ENCODE measurements around the gene NFATC1. TPM values are rescaled to one million over a fixed set of nuclear protein-coding genes. Genes with fewer than 3 reads are reported as not detected.
A peak's percentile ranks its signal among the peaks of the same experiment; 100 is the strongest.

NFATC1 gene
- total RNA-seq, 2 donors from 2014 or later, result 5.2 to 5.9 TPM

DNA sequence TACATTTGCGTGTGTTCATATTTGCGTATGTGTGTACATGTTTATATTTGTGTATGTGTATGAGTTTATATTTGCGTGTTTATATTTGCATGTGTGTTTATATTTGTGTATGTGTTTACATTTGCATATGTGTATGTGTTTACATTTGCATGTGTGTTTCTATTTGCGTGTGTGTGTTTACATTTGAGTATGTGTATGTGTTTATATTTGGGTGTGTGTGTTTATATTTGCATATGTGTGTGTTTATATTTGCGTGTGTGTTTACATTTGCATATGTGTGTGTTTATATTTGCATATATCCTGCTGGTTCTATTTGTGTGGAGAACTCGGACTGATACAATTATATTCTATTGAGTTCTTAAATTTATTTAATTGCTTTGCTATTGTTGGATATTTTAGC lies 168.7 kb downstream of the NFATC1 start:
- H3K9me3 ChIP-seq, result no peaks in the 10 kb centered on the region
- ATAC-seq, result no peak
- H3K36me3 ChIP-seq (replicated peaks in 1 of 2; ENCODE audit: insufficient read depth in 1 of 2, low read depth in 2 of 2), result no peaks in the 10 kb centered on the region
- no peak for TF ChIP-seq POLR2A (IDR thresholded peaks at IDR 0.05)
- TF ChIP-seq, protein P1, sequence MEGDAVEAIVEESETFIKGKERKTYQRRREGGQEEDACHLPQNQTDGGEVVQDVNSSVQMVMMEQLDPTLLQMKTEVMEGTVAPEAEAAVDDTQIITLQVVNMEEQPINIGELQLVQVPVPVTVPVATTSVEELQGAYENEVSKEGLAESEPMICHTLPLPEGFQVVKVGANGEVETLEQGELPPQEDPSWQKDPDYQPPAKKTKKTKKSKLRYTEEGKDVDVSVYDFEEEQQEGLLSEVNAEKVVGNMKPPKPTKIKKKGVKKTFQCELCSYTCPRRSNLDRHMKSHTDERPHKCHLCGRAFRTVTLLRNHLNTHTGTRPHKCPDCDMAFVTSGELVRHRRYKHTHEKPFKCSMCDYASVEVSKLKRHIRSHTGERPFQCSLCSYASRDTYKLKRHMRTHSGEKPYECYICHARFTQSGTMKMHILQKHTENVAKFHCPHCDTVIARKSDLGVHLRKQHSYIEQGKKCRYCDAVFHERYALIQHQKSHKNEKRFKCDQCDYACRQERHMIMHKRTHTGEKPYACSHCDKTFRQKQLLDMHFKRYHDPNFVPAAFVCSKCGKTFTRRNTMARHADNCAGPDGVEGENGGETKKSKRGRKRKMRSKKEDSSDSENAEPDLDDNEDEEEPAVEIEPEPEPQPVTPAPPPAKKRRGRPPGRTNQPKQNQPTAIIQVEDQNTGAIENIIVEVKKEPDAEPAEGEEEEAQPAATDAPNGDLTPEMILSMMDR (IDR thresholded peaks at IDR 0.05), result no peak
- no peak overlapping the region for H3K27ac ChIP-seq
- H3K27me3 ChIP-seq, result peaks cover 0 to 5% of the 10 kb centered on the region in 2 donors
- DNase-seq, result no peak
- whole genome bisulfite sequencing, 2 donors, result 69 to 70% methylated on average over 6 of the region's 6 CpGs
- intact Hi-C loops (cut with DNase I), result no loop called here
- H3K4me3 ChIP-seq, result no peak overlapping the region
- no peaks in the 10 kb centered on the region for H3K4me1 ChIP-seq

DNA sequence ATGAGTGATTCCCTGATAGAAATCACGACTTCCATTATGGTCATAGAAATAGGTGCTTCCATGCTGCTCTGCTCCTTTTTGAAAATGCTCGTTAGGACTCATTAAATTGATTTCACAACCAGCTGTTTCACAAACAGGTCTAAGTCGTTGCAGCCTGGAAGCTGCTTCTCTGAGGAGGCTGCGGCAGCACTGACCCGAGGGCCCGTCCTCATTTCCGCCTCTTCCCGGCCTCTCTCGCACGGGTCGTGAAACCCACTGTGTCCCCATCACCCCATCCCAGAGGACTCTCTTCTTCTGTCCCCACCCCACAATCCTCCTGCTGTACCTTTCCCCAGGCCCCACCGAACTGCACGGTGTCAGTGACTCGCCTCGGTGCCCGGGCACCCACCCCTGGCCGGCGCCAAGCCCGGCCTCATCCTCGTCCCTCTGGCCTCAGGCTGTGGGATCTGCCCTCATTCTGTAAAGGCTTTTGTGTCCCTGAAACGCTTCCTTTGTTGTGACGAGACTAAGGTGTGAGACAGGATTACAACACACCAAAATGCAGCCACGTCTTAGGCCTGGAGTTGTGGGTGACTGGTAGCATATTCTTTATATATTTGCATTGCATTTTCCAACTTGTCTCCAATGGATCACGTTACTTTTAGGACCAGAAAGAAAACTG lies 171.2 kb downstream of the NFATC1 start:
- intact Hi-C loops (cut with DNase I), result no loop called here
- ATAC-seq (no peak), DNase-seq (peak in 1 of 4 donors; percentile 4)
- Histone ChIP-seq H3K9me3 (no peaks in the 10 kb centered on the region), H3K27me3 (peaks cover 0 to 5% of the 10 kb centered on the region in 2 donors), H3K27ac (no peak overlapping the region), H3K4me1 (no peaks in the 10 kb centered on the region), H3K36me3 (replicated peaks in 1 of 2; ENCODE audit: insufficient read depth in 1 of 2, low read depth in 2 of 2) (no peaks in the 10 kb centered on the region), H3K4me3 (no peak overlapping the region)
- TF ChIP-seq, protein P1 (IDR thresholded peaks at IDR 0.05), result no peak
- no peak for TF ChIP-seq POLR2A (IDR thresholded peaks at IDR 0.05)
- WGBS, 2 donors, result 78 to 79% methylated on average over 24 of the region's 24 CpGs

DNA sequence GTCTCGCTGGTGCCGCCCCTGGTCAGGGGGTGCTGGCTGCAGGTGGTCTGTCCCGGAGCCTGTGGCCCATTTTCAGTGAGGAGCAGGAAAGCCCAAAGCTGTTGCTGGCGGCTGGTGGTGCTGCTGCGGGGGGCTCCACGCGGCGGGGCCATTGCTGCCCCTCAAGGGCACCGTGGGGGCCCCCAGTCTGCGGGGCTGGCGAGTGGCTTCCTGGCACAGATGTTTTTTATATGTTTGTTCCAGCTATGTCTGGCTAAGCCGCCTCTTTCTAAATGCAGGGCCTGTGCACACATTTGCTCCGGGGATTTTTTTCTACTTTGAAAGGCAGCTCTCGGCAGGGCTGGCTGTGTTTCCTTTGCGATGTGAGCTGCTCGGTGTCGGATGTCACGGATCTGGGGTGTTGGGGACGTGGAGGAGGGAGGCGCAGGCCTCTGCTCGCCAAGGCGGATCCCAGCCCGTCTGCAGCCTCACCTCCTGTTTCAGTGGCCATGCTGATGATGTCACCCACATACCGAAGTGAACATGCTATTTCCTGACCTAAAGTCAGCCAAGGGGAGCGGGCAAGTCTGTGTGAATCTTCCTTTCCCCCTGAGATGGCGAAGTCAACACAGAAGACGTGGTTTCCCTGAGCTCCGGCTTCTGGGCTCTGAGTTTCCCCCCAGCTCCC lies 171.9 kb downstream of the NFATC1 start:
- TF ChIP-seq POLR2A (IDR thresholded peaks at IDR 0.05), result no peak
- TF ChIP-seq, protein P1 (IDR thresholded peaks at IDR 0.05), result no peak
- peak; percentile 38 for ATAC-seq
- no peaks in the 10 kb centered on the region for H3K36me3 ChIP-seq (replicated peaks in 1 of 2; ENCODE audit: insufficient read depth in 1 of 2, low read depth in 2 of 2)
- H3K9me3 ChIP-seq, result peaks cover 0 to under 1% (median 0%) of the 10 kb centered on the region in 3 donors
- 38 to 43% methylated on average over 19 to 28 of the region's 28 CpGs for WGBS, 2 donors
- peak in 2 of 4 donors; percentile 17 to 32 for DNase-seq
- H3K27ac ChIP-seq, result no peak overlapping the region
- H3K27me3 ChIP-seq, result peaks cover 0 to 5% of the 10 kb centered on the region in 2 donors
- intact Hi-C loops (cut with DNase I), result no loop called here
- no peak overlapping the region for H3K4me3 ChIP-seq
- no peaks in the 10 kb centered on the region for H3K4me1 ChIP-seq

DNA sequence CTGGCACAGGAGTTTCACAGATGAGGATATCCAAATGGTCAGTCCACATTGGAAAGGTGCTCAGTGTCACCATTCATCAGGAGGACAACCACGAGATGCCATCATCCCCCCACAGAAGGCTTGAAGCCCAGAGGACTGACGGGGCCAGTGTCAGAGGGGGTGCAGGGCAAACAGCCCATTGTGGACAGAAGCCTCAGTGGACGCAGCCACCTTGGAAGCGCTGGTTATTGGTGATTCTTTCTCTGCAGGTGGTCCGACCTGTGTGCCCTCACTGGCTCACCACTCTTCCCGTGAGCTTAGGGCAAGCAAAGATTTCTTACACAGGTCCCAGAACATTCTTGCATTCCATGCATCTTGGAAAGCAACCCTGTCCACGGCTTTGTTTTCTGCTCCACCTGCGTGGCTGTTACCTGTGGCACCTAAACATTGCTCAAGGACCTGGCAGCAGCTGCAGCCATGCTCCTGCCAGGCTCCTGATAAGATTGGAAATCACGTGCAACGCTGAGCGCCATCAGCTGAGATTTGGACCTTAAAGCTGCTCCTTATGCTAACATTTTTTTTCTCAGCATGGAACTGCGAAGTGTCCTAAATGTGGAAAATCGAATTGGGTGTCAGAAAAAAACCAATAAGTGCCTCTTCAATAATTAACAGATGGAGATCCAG lies 172.9 kb downstream of the NFATC1 start:
- intact Hi-C loops (cut with DNase I), result no loop called here
- no peaks in the 10 kb centered on the region for H3K36me3 ChIP-seq (replicated peaks in 1 of 2; ENCODE audit: insufficient read depth in 1 of 2, low read depth in 2 of 2)
- H3K9me3 ChIP-seq, result peaks cover 0 to 10% (median 0%) of the 10 kb centered on the region in 3 donors
- H3K4me1 ChIP-seq, result no peaks in the 10 kb centered on the region
- H3K4me3 ChIP-seq, result no peak overlapping the region
- ATAC-seq (peak; percentile 47), DNase-seq (peak in 3 of 4 donors; percentile 16 to 62 (median 35))
- peaks cover 0 to 5% of the 10 kb centered on the region in 2 donors for H3K27me3 ChIP-seq
- H3K27ac ChIP-seq, result no peak overlapping the region
- 42 to 48% methylated on average over 13 of the region's 13 CpGs for WGBS, 2 donors
- TF ChIP-seq, protein P1 (IDR thresholded peaks at IDR 0.05), result no peak
- TF ChIP-seq POLR2A (IDR thresholded peaks at IDR 0.05), result no peak
